PC-9 (cell line): ENCODE results near the gene MYDGF.

Experiments used
- EZH2 ChIP-seq: fragments of 200-600 bp; sonication (generic); IDR thresholded peaks from 2 replicates; pipeline ENCODE4 v1.8.0; 2017; ENCODE audit warnings: antibody characterized with exemption, low read depth
- TF ChIP-seq, protein P1 (sequence below): fragments of 200-600 bp; sonication (generic); conservative IDR thresholded peaks from 2 replicates; pipeline ENCODE4 v1.6.1; 2017; ENCODE audit warnings: mixed run types, antibody characterized with exemption, mild to moderate bottlenecking, moderate library complexity

DNA sequence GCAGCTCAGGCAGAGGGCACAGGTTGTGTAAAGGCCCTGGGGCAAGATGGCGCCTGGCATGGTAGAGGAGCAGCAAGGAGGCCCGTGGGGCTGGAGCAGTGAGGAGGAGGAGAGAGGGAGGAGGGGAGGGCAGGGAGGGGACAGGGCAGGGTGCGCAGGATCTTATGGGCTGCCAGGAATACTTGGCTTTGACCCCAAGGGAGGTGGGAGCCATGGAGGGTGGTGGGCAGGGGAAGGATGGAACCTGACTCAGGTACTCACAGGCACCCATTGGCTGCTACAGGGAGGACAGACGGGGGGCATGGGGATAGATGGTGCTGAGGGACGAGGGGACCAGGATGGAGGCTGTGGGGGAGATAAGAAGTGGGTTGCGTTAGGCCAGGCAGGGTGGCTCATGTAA, 27.5 kb downstream of the MYDGF start:
- TF ChIP-seq, protein P1, sequence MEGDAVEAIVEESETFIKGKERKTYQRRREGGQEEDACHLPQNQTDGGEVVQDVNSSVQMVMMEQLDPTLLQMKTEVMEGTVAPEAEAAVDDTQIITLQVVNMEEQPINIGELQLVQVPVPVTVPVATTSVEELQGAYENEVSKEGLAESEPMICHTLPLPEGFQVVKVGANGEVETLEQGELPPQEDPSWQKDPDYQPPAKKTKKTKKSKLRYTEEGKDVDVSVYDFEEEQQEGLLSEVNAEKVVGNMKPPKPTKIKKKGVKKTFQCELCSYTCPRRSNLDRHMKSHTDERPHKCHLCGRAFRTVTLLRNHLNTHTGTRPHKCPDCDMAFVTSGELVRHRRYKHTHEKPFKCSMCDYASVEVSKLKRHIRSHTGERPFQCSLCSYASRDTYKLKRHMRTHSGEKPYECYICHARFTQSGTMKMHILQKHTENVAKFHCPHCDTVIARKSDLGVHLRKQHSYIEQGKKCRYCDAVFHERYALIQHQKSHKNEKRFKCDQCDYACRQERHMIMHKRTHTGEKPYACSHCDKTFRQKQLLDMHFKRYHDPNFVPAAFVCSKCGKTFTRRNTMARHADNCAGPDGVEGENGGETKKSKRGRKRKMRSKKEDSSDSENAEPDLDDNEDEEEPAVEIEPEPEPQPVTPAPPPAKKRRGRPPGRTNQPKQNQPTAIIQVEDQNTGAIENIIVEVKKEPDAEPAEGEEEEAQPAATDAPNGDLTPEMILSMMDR, result no peak
- TF ChIP-seq EZH2, result no peak
